ENCODE measurements around the gene SLIT3. TPM values are rescaled to one million over a fixed set of nuclear protein-coding genes. Genes with fewer than 3 reads are reported as not detected.

The SLIT3 gene
- total and polyA plus RNA-seq, 10 of the 15 experiments (the other 5 are each of a cell fraction or from before 2014, with no cell fraction given) = 0.05 TPM; not detected in 9

DNA sequence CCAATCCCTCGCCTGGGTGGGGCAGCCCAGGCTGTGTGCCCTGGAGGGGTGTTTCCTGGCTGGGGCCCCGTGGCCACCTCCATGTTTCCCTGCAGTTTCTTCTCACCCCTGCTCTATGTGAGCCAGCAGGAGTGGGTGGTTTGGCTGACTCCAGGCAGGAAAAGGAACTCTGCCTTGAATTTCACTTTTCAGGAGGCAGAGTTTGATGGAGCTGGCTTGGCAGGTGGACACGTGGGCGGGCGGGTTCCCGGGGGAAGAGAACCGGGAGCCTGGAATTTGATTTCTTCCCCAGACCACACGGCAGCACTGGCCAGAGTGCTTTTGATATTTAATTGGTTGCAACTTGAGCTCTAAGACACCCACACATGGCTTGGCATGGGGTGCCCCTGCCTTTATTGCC, 601.9 kb downstream of the SLIT3 start (continued):
- TF ChIP-seq, protein P1, sequence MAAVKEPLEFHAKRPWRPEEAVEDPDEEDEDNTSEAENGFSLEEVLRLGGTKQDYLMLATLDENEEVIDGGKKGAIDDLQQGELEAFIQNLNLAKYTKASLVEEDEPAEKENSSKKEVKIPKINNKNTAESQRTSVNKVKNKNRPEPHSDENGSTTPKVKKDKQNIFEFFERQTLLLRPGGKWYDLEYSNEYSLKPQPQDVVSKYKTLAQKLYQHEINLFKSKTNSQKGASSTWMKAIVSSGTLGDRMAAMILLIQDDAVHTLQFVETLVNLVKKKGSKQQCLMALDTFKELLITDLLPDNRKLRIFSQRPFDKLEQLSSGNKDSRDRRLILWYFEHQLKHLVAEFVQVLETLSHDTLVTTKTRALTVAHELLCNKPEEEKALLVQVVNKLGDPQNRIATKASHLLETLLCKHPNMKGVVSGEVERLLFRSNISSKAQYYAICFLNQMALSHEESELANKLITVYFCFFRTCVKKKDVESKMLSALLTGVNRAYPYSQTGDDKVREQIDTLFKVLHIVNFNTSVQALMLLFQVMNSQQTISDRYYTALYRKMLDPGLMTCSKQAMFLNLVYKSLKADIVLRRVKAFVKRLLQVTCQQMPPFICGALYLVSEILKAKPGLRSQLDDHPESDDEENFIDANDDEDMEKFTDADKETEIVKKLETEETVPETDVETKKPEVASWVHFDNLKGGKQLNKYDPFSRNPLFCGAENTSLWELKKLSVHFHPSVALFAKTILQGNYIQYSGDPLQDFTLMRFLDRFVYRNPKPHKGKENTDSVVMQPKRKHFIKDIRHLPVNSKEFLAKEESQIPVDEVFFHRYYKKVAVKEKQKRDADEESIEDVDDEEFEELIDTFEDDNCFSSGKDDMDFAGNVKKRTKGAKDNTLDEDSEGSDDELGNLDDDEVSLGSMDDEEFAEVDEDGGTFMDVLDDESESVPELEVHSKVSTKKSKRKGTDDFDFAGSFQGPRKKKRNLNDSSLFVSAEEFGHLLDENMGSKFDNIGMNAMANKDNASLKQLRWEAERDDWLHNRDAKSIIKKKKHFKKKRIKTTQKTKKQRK (IDR thresholded peaks at IDR 0.05; ENCODE audit: low read depth, low read length) = no peak
- TF ChIP-seq SMAD5 (IDR thresholded peaks at IDR 0.05; ENCODE audit: low read depth) (no peak), SUPT20H (IDR thresholded peaks at IDR 0.05; ENCODE audit: borderline replicate concordance, control insufficient read depth, low read depth, low read length) (no peak), ASH2L (IDR thresholded peaks at IDR 0.05; ENCODE audit: borderline replicate concordance, low read depth) (no peak)

GRCh38 chr5:168697034-168697720, 603.8 kb downstream of the SLIT3 start:
- no peak for DNase-seq (ENCODE audit: low read depth, low spot score)
- Histone ChIP-seq H3K79me2 (ENCODE audit: control insufficient read depth, insufficient read depth, low read length) (no peaks in the 10 kb centered on the region), H2AFZ (ENCODE audit: control insufficient read depth, low read depth, low read length) (no peak overlapping the region), H3K4me2 (ENCODE audit: control insufficient read depth, insufficient read depth) (no peak overlapping the region), H3K9ac (ENCODE audit: control insufficient read depth, insufficient read depth, low read length) (no peak overlapping the region), H4K20me1 (ENCODE audit: control insufficient read depth, insufficient read depth) (no peaks in the 10 kb centered on the region), H3K27ac (ENCODE audit: control insufficient read depth, insufficient read depth) (no peak overlapping the region), H3K4me3 (no peak overlapping the region), H3K27me3 (replicated peaks in 1 of 2; ENCODE audit: control insufficient read depth in 2 of 2, insufficient read depth in 2 of 2, low read length in 1 of 2) (peaks cover 0 to 3% of the 10 kb centered on the region in 2 experiments; a peak in 3 of 4 replicates), H3K4me1 (ENCODE audit: control insufficient read depth, insufficient read depth, low read length) (no peaks in the 10 kb centered on the region), H3K9me3 (replicated peaks; ENCODE audit: control insufficient read depth, insufficient read depth, low read length) (no peaks in the 10 kb centered on the region), H3K36me3 (ENCODE audit: control insufficient read depth in 2 of 2, insufficient read depth in 2 of 2, low read length in 1 of 2) (no peaks in the 10 kb centered on the region)
- intact Hi-C loops (cut with micrococcal nuclease; ENCODE audit: unreplicated experiment) = no loop called here
- TF ChIP-seq, protein P2, sequence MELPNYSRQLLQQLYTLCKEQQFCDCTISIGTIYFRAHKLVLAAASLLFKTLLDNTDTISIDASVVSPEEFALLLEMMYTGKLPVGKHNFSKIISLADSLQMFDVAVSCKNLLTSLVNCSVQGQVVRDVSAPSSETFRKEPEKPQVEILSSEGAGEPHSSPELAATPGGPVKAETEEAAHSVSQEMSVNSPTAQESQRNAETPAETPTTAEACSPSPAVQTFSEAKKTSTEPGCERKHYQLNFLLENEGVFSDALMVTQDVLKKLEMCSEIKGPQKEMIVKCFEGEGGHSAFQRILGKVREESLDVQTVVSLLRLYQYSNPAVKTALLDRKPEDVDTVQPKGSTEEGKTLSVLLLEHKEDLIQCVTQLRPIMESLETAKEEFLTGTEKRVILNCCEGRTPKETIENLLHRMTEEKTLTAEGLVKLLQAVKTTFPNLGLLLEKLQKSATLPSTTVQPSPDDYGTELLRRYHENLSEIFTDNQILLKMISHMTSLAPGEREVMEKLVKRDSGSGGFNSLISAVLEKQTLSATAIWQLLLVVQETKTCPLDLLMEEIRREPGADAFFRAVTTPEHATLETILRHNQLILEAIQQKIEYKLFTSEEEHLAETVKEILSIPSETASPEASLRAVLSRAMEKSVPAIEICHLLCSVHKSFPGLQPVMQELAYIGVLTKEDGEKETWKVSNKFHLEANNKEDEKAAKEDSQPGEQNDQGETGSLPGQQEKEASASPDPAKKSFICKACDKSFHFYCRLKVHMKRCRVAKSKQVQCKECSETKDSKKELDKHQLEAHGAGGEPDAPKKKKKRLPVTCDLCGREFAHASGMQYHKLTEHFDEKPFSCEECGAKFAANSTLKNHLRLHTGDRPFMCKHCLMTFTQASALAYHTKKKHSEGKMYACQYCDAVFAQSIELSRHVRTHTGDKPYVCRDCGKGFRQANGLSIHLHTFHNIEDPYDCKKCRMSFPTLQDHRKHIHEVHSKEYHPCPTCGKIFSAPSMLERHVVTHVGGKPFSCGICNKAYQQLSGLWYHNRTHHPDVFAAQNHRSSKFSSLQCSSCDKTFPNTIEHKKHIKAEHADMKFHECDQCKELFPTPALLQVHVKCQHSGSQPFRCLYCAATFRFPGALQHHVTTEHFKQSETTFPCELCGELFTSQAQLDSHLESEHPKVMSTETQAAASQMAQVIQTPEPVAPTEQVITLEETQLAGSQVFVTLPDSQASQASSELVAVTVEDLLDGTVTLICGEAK (IDR thresholded peaks at IDR 0.05; ENCODE audit: borderline replicate concordance) = no peak
- TF ChIP-seq SUPT20H (IDR thresholded peaks at IDR 0.05; ENCODE audit: borderline replicate concordance, control insufficient read depth, low read depth, low read length) (no peak), PKNOX1 (IDR thresholded peaks at IDR 0.05) (no peak), ZSCAN29 (IDR thresholded peaks at IDR 0.05) (no peak), ZBTB4 (CRISPR knock-in tag; IDR thresholded peaks at IDR 0.05) (no peak)
- no TSS peak for BruUV-seq (replicated peaks)
- ChIA-PET POLR2A (no interaction called here), SMC1A (ENCODE audit: uncharacterized antibody, unreplicated experiment) (no interaction called here), CTCF (no interaction called here), RAD21 (ENCODE audit: unreplicated experiment) (no interaction called here)
- no peak for FAIRE-seq
- 54% methylated on average over 11 of the region's 11 CpGs for WGBS (ENCODE audit: insufficient coverage, insufficient replicate concordance, low lambda C conversion rate, missing lambda C conversion rate)
- no peak for ATAC-seq
- in situ Hi-C loops (cut with MboI) = no loop called here
